Lower lobe of right lung (tissue), 2 donors: ENCODE data around the gene ARL10. TPM values are rescaled to one million over a fixed set of nuclear protein-coding genes. Genes with fewer than 3 reads are reported as not detected.
A peak's percentile ranks its signal among the peaks of the same experiment; 100 is the strongest.

Source experiments
- ATAC-seq, 2 donors: fragments of 200-7000 bp; cut with Tn5 transposase; one replicate each; pipeline ENCODE4 v1.9.1; 2020 to 2022; ENCODE audit warnings: mild to moderate bottlenecking in 2 of 2, moderate library complexity in 2 of 2
- DNase-seq: peaks from one replicate; pipeline ENCODE4 v3.0.0-alpha.2; 2020
- H3K27ac ChIP-seq: fragments of 200-600 bp; one replicate; pipeline ENCODE4 v1.8.0; 2022
- H3K27me3 ChIP-seq: fragments of 200-600 bp; one replicate; pipeline ENCODE4 v1.8.0; 2022; ENCODE audit warnings: low read depth
- H3K36me3 ChIP-seq: fragments of 200-600 bp; one replicate; pipeline ENCODE4 v1.8.0; 2022; ENCODE audit warnings: mild to moderate bottlenecking
- H3K4me1 ChIP-seq: fragments of 200-600 bp; one replicate; pipeline ENCODE4 v1.8.0; 2022
- H3K4me3 ChIP-seq: fragments of 200-600 bp; one replicate; pipeline ENCODE4 v1.8.0; 2022; ENCODE audit warnings: mild to moderate bottlenecking
- H3K9me3 ChIP-seq: fragments of 200-600 bp; one replicate; pipeline ENCODE4 v1.8.0; 2022
- CTCF ChIP-seq: fragments of 200-600 bp; IDR thresholded peaks from one replicate; pipeline ENCODE4 v1.8.0; 2022; ENCODE audit warnings: antibody characterized with exemption, mild to moderate bottlenecking
- intact Hi-C: fragments of 100-400 bp; cut with DNase I; formaldehyde crosslinking; loops from one replicate; pipeline ENCODE4 v1.11.0; 2022
- total RNA-seq: library from RNA; stranded (reverse); fragmentation: NEBNext Ultra II Directional; extraction: Animal tissue kit (Norgen Biotek cat#: 25700); gene quantifications from one replicate; pipeline ENCODE4 v1.2.1, GENCODE V29; 2021
- donor health status: DM: no; HTN: yes; CAD: no; lungs with severe emphysema.

Gene ARL10
- total RNA-seq, 1 donor from 2014 or later: 5.4 TPM

GRCh38 chr5:176342766-176343458 is 22.4 kb upstream of the ARL10 start:
- ATAC-seq (no peak), DNase-seq (no peak)
- H3K27me3 ChIP-seq: no peaks in the 10 kb centered on the region
- H3K9me3 ChIP-seq: no peaks in the 10 kb centered on the region
- TF ChIP-seq CTCF: no peak
- no peak overlapping the region for H3K27ac ChIP-seq
- no peaks in the 10 kb centered on the region for H3K4me1 ChIP-seq
- H3K4me3 ChIP-seq: no peak overlapping the region
- H3K36me3 ChIP-seq: peaks cover 62% of the 10 kb centered on the region
- intact Hi-C loops: no loop called here

GRCh38 chr5:176350416-176350815 is 14.9 kb upstream of the ARL10 start:
- no peak for TF ChIP-seq CTCF
- ATAC-seq (peak; percentile 81 to 91), DNase-seq (peak; percentile 57)
- intact Hi-C loops: no loop called here
- H3K4me1 ChIP-seq: peaks cover 3% of the 10 kb centered on the region
- no peaks in the 10 kb centered on the region for H3K9me3 ChIP-seq
- H3K4me3 ChIP-seq: no peak overlapping the region
- H3K27ac ChIP-seq: no peak overlapping the region
- no peaks in the 10 kb centered on the region for H3K27me3 ChIP-seq
- H3K36me3 ChIP-seq: peaks cover 100% of the 10 kb centered on the region

GRCh38 chr5:176352116-176352878 is 13.0 kb upstream of the ARL10 start:
- intact Hi-C loops: no loop called here
- Histone ChIP-seq H3K27ac (no peak overlapping the region), H3K4me3 (no peak overlapping the region), H3K9me3 (no peaks in the 10 kb centered on the region), H3K4me1 (peaks cover 3% of the 10 kb centered on the region), H3K27me3 (no peaks in the 10 kb centered on the region), H3K36me3 (peaks cover 100% of the 10 kb centered on the region)
- ATAC-seq (no peak), DNase-seq (no peak)
- no peak for TF ChIP-seq CTCF

GRCh38 chr5:176353533-176353932 is 11.8 kb upstream of the ARL10 start:
- ATAC-seq (no peak), DNase-seq (no peak)
- TF ChIP-seq CTCF: no peak
- intact Hi-C loops: no loop called here
- no peaks in the 10 kb centered on the region for H3K27me3 ChIP-seq
- H3K27ac ChIP-seq: no peak overlapping the region
- H3K36me3 ChIP-seq: peaks cover 100% of the 10 kb centered on the region
- peaks cover 3% of the 10 kb centered on the region for H3K4me1 ChIP-seq
- H3K4me3 ChIP-seq: no peak overlapping the region
- no peaks in the 10 kb centered on the region for H3K9me3 ChIP-seq

- H3K27me3 ChIP-seq: no peaks in the 10 kb centered on the region
- H3K27ac ChIP-seq: no peak overlapping the region
- TF ChIP-seq CTCF: no peak
- no peaks in the 10 kb centered on the region for H3K9me3 ChIP-seq
- peaks cover 16% of the 10 kb centered on the region for H3K4me1 ChIP-seq
- no peak for DNase-seq
- no peak for ATAC-seq
- H3K4me3 ChIP-seq: no peak overlapping the region
- intact Hi-C loops: no loop called here
- peaks cover 87% of the 10 kb centered on the region for H3K36me3 ChIP-seq
Measured at GRCh38 chr5:176355400-176356178, 9.7 kb upstream of the ARL10 start.
